ENCODE data around the gene ADAMTSL4.
A peak's percentile ranks its signal among the peaks of the same experiment; 100 is the strongest.
"Not testable (repeated sequence)": the region's sequence is repeated elsewhere in the genome, so short reads cannot be mapped to it uniquely, and the experiment has no call there.

Gene ADAMTSL4

GRCh38 chr1:150555971-150556865, 7.0 kb downstream of the ADAMTSL4 start:
- no peak for DNase-seq

GRCh38 chr1:150557065-150557600, 7.9 kb downstream of the ADAMTSL4 start:
- DNase-seq, result no peak

DNA sequence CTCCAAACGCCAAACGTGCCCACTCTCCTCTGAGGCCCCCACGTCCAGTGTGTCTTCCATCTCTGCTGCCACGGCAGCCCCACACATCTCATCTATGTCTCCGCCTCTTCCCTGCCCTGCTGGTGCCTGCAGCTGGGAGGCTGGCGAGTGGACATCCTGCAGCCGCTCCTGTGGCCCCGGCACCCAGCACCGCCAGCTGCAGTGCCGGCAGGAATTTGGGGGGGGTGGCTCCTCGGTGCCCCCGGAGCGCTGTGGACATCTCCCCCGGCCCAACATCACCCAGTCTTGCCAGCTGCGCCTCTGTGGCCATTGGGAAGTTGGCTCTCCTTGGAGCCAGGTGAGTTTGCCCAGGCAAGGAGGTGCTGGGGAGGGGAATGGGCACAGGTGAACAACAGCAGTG, 8.6 kb downstream of the ADAMTSL4 start:
- no peak for DNase-seq

- DNase-seq, result no peak
Observed at GRCh38 chr1:150558303-150558704, 9.1 kb downstream of the ADAMTSL4 start.

- no peak for DNase-seq
Observed at GRCh38 chr1:150558761-150559655, 9.8 kb downstream of the ADAMTSL4 start.

DNA sequence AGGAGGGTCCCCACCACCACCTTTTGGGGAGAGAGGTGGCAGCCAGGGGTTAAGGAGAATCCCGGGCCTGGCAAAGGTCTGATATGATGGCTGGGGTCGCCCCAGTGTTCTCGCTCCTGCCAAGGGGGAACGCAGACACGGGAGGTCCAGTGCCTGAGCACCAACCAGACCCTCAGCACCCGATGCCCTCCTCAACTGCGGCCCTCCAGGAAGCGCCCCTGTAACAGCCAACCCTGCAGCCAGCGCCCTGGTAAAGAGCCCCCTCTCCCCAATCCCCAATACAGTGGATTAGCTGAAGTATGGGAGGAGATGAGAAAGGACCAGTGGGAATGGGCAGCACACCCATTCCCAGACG, 10.4 kb downstream of the ADAMTSL4 start:
- DNase-seq, result no peak

- peak; percentile 82 for DNase-seq
Observed at GRCh38 chr1:150560011-150560438, 10.8 kb downstream of the ADAMTSL4 start.

GRCh38 chr1:150560576-150561253, 11.5 kb downstream of the ADAMTSL4 start:
- DNase-seq, result peak; percentile 92

GRCh38 chr1:150561254-150561973, 12.2 kb downstream of the ADAMTSL4 start:
- peak; percentile 87 for DNase-seq

DNA sequence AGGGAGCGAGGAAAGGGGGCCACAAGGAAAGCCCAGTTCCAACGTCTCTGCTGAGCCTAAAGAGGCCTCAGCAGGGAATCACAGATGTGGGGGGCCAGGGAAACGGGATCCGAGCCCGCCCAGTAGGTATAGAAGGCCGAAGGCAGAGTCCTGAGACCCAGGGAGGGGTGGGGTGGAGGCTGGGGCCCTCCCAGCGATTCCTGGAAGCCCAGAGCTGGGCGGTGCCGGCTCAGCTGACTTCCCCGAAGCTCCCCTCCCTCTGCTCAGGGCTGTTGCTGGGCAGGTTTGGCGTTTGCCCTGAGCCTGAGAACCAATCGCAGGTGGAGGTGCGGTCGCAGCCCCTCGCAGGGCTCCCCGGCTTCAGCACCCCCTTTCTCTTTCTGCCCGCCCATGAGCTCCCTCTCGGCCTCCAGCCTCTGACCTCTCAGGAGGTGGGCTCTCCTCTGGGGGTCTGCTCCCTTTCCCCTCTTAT, 12.8 kb downstream of the ADAMTSL4 start:
- DNase-seq, result peak; percentile 93

DNA sequence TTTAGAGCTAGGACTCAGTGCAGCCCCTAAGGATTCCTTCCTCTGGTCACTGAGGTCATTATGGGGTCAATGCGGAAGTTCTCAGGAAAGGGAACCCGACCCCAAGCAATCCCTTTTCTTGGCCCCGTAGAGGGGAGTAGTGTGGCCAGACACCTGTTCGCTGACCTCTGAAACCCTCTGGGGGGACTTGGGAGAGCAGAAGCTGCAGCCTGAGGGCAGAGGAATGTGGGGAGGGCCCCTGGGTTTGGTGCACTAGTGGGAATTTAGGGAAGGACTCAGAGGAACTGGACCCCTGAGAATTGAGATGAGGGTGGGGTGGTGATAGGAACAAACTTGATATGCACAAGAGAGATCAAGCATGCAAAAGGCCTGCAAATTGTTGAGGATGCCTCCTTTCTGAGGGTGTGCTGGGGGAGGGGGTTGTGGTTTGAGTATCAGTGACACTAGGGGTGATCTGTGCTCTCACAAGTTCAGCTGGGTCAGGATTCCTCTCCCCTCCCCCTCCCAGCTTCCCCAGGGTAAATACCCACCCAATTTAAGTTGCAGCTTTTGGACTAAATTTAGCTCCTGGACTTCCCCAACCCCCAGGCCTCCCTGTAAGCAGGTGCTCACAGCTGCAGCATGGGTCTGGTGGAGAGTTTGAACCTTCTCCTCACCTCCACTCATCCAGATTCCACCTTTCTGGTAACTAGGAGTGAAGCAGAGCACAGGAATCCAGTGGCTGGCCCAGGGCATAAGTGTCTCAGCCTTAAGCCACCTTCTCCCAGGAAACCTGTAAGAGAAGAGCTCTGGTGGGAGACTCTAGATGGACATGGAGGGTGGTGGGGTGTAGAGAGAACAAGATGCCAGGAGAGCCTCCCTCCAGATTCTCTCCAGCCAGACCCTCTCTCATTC, 13.5 kb downstream of the ADAMTSL4 start:
- DNase-seq, result peak; percentile 45

DNA sequence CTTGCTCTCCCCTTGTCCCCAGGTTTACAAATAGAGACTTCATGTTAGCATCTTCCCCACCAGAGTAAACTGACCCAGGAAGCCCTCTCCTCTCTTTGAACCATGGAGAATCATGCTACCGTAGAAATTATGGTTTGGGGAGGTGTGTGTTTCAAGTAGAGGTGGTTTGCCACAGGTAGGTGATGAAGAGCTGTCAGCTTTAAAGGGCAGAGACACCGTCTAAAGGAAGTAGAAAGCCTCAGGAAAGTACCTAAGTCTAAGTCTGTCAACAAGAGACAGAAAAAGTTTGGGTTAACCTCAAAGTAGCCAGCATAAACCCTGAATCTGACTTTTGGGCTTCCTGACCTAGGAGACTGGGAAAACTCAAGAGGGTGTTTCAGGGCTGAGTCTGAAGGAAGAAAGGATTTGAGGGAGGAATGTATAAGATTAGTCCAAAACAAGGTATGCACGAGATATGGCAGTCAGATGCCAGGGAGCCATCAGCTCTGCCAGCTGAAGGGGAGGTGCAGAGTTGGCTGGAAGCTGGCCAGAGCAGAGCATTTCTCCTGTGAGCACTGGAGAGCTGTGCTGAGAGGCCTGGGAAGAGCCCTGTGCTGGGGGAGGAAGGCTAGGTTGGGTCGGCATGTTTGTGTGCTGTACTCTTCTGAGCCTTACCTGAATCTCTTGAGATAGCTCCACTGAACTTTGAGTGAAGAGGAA, 14.3 kb downstream of the ADAMTSL4 start:
- DNase-seq, result peak; percentile 88

GRCh38 chr1:150564051-150564991, 15.1 kb downstream of the ADAMTSL4 start:
- DNase-seq, result peak; percentile 47

- DNase-seq, result not testable (repeated sequence)
Observed at GRCh38 chr1:150565240-150565991, 16.2 kb downstream of the ADAMTSL4 start.

DNA sequence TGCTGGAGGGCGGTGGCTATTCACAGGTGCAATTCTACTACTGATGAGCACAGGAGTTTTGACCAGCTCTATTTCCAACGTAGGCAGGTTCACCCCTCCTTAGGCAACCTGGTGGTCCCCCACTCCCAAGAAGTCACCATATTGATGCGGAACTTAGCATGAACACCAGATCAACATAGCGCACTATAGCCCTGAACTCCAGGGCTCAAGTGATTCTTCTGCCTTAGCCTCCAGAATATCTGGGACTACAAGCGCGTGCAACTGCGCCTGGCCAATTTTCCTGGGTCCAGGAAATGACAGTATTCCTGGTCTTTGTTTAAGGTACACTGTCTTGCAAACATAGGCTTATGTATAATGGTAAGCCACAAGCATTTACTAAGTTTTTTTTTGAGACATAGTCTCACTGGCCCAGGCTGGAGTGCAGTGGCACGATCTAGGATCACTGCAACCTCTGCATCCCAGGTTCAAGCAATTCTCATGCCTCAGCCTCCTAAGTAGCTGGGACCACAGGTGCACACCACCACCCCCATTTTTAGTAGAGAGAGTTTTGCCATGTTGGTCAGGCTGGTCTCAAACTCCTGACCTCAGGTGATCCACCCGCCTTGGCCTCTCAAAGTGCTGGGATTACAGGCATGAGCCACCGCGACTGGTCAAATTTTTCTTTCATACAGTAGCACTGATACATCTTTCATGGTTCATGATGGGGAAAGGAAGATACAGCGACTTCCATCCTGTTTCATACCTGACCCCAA, 17.6 kb downstream of the ADAMTSL4 start:
- no peak for DNase-seq

DNA sequence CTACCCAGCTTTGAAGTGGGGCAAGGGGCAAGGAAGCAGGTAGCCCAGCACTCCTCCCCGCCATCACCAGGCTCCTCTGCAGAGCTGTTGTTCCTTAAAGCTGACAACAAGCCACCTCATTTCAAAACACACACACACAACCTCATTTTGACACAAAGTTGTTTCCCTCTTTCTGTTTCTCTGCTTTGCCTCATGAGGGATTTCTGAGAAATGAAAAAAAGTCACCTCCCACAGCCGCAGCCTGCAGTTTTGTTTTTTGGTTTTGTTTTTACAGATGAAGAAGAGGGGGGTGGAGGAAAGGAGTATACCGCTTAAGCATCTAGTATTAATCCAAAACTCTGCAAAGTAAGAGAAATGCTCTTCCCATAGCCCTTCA, 18.1 kb downstream of the ADAMTSL4 start:
- peak; percentile 56 for DNase-seq
